HCT116 (cell line): Measurements from ENCODE around the gene CCDC8. TPM values are rescaled to one million over a fixed set of nuclear protein-coding genes. Genes with fewer than 3 reads are reported as not detected.

Source experiments
- ATAC-seq: fragments of 200-7000 bp; cut with Tn5 transposase; 2 replicates; pipeline ENCODE4 v1.9.1; 2020; ENCODE audit warnings: mild to moderate bottlenecking, moderate library complexity
- BruUV-seq: library from RNA; stranded (reverse); fragments of 400-500 nt; replicated peaks from 2 replicates; lab custom pipeline; 2021; lab: Mats Ljungman, UMichigan
- CTCF ChIA-PET: fragments of 300-600 bp; sonication (Branson Sonifier 250); formaldehyde crosslinking; loops from one replicate; lab custom pipeline; 2021; ENCODE audit warnings: antibody characterized with exemption; lab: Charles Lee
- POLR2A ChIA-PET: fragments of 300-600, 350-600 bp; sonication (Branson Sonifier 250); formaldehyde crosslinking; loops from one replicate; lab custom pipeline; 2021; ENCODE audit warnings: antibody characterized with exemption; lab: Charles Lee
- RAD21 ChIA-PET, 2 experiments: fragments of 300-600 bp; sonication (Branson Sonifier 250); formaldehyde crosslinking; loops; one replicate each; lab custom pipeline; 2023; ENCODE audit warnings: low total read pairs in 2 of 2; ENCODE audit not compliant: uncharacterized antibody in 2 of 2, unreplicated experiment in 2 of 2, low non-redundant PET in 1 of 2; lab: Charles Lee
- DNase-seq: peaks from one replicate; pipeline ENCODE4 v3.0.0-alpha.2; 2010; ENCODE audit warnings: low read depth, low spot score
- H2AFZ ChIP-seq: fragments of 200-600 bp; shearing (Covaris generic), sonication (generic); 2 replicates; pipeline ENCODE4 v1.6.1; 2017; ENCODE audit warnings: low read depth, mixed run types, mixed read lengths, antibody characterized with exemption, low read length; ENCODE audit not compliant: poor library complexity, severe bottlenecking
- H3K27ac ChIP-seq: 2 replicates; pipeline ENCODE4 v1.5.1; 2012; ENCODE audit warnings: low read depth, low read length
- H3K27me3 ChIP-seq: fragments of 200-600 bp; sonication (generic); 2 replicates; pipeline ENCODE4 v1.6.1; 2016; ENCODE audit warnings: mixed run types, low read length, mixed read lengths; ENCODE audit not compliant: insufficient read depth
- H3K36me3 ChIP-seq, 2 experiments: fragments of 200-500 bp in 1 of 2; fragments of 200-600 bp in 1 of 2; sonication (Bioruptor generic) in 1 of 2; sonication (generic) in 1 of 2; 2 replicates each; pipeline versions ENCODE4 v1.5.1 to v1.6.1; 2014 to 2016; ENCODE audit warnings: low read length in 2 of 2, inconsistent platforms in 1 of 2, mixed read lengths in 1 of 2, mixed run types in 1 of 2; ENCODE audit not compliant: insufficient read depth in 2 of 2, control insufficient read depth in 1 of 2
- H3K4me1 ChIP-seq, 2 experiments: fragments of 200-600 bp in 1 of 2; sonication (generic) in 1 of 2; 2 replicates each; pipeline versions ENCODE4 v1.5.1 to v1.6.1; 2012 to 2017; ENCODE audit warnings: low read length in 2 of 2, inconsistent platforms in 1 of 2, mild to moderate bottlenecking in 1 of 2, mixed read lengths in 1 of 2, mixed run types in 1 of 2, moderate library complexity in 1 of 2; ENCODE audit not compliant: insufficient read depth in 2 of 2, control insufficient read depth in 1 of 2
- H3K4me2 ChIP-seq: fragments of 200-600 bp; sonication (generic); 2 replicates; pipeline ENCODE4 v1.6.1; 2017; ENCODE audit warnings: mixed run types, low read length, mixed read lengths
- H3K4me3 ChIP-seq, 2 experiments: fragments of 200-600 bp in 1 of 2; sonication (generic) in 1 of 2; replicated peaks in 1 of 2; 2 replicates each; pipeline ENCODE4 v1.5.1; 2011 to 2016; ENCODE audit warnings: low read length in 2 of 2, control low read depth in 1 of 2, low read depth in 1 of 2, mild to moderate bottlenecking in 1 of 2, mixed read lengths in 1 of 2, mixed run types in 1 of 2
- H3K79me2 ChIP-seq: fragments of 200-600 bp; sonication (generic); 2 replicates; pipeline ENCODE4 v1.6.1; 2017; ENCODE audit warnings: mild to moderate bottlenecking, mixed run types, low read length, moderate library complexity, mixed read lengths; ENCODE audit not compliant: insufficient read depth
- H3K9ac ChIP-seq: fragments of 200-600 bp; sonication (generic); 2 replicates; pipeline ENCODE4 v1.6.1; 2016; ENCODE audit warnings: low read length, mixed read lengths
- H3K9me2 ChIP-seq: fragments of 200-600 bp; sonication (generic), shearing (Covaris generic); 2 replicates; pipeline ENCODE4 v1.6.1; 2017; ENCODE audit warnings: mixed run types, mild to moderate bottlenecking, moderate library complexity; ENCODE audit not compliant: insufficient read depth
- H3K9me3 ChIP-seq, 2 experiments: fragments of 200-500 bp in 1 of 2; fragments of 200-600 bp in 1 of 2; sonication (Bioruptor generic) in 1 of 2; sonication (generic) in 1 of 2; 2 replicates each; pipeline ENCODE4 v1.6.1; 2014 to 2017; ENCODE audit warnings: low read length in 2 of 2, mixed read lengths in 2 of 2, inconsistent platforms in 1 of 2, low read depth in 1 of 2, mild to moderate bottlenecking in 1 of 2, mixed run types in 1 of 2, moderate library complexity in 1 of 2; ENCODE audit not compliant: control insufficient read depth in 1 of 2, insufficient read depth in 1 of 2
- H4K20me1 ChIP-seq: fragments of 200-600 bp; sonication (generic), shearing (Covaris generic); 2 replicates; pipeline ENCODE4 v1.6.1; 2017; ENCODE audit warnings: mixed run types, mild to moderate bottlenecking, moderate library complexity; ENCODE audit not compliant: insufficient read depth
- ATF3 ChIP-seq: IDR thresholded peaks from 2 replicates; pipeline ENCODE4 v1.6.1; 2012
- CTCF ChIP-seq, 3 experiments: fragments of 200-600 bp in 1 of 3; sonication (generic) in 1 of 3; IDR thresholded peaks in 2 of 3; conservative IDR thresholded peaks in 1 of 3; 2 replicates each; pipeline ENCODE4 v1.5.1; 2012 to 2017; ENCODE audit warnings: low read depth in 2 of 3, low read length in 2 of 3, antibody characterized with exemption in 1 of 3, borderline replicate concordance in 1 of 3, control low read depth in 1 of 3, mild to moderate bottlenecking in 1 of 3, mixed read lengths in 1 of 3, mixed run types in 1 of 3, moderate library complexity in 1 of 3; ENCODE audit not compliant: insufficient read depth in 1 of 3
- EGR1 ChIP-seq: IDR thresholded peaks from 2 replicates; pipeline ENCODE4 v1.6.1; 2012; ENCODE audit warnings: low read depth
- EZH2 ChIP-seq: fragments of 200-600 bp; sonication (generic); IDR thresholded peaks from 2 replicates; pipeline ENCODE4 v1.6.1; 2017; ENCODE audit warnings: antibody characterized with exemption, mixed run types
- FOSL1 ChIP-seq: IDR thresholded peaks from 2 replicates; pipeline ENCODE4 v1.6.1; 2012; ENCODE audit warnings: low read depth
- POLR2A ChIP-seq: IDR thresholded peaks from 2 replicates; pipeline ENCODE4 v1.7.0; 2011; ENCODE audit warnings: borderline replicate concordance; ENCODE audit not compliant: insufficient read depth, insufficient read length; ENCODE audit errors: extremely low read depth
- POLR2AphosphoS5 ChIP-seq: IDR thresholded peaks from 2 replicates; pipeline ENCODE4 v1.6.1; 2011; ENCODE audit warnings: mild to moderate bottlenecking, low read depth, low read length, moderate library complexity
- RAD21 ChIP-seq: IDR thresholded peaks from 2 replicates; pipeline ENCODE4 v1.6.1; 2012; ENCODE audit warnings: low read depth, mild to moderate bottlenecking
- ZFX ChIP-seq: fragments of 450-650 bp; IDR thresholded peaks from 2 replicates; pipeline ENCODE4 v1.6.1; 2017
- intact Hi-C: fragments of 100-400 bp; cut with micrococcal nuclease; formaldehyde crosslinking; loops from 2 replicates; pipeline ENCODE4 v1.10.0; 2022
- total RNA-seq: library from RNA; stranded (reverse); gene quantifications from one replicate; pipeline ENCODE4 v1.2.1, GENCODE V29; 2021; ENCODE audit not compliant: unreplicated experiment
- TF ChIP-seq, protein P1 (sequence below): IDR thresholded peaks from 2 replicates; pipeline ENCODE4 v1.6.1; 2012

Gene CCDC8
- total RNA-seq, 1 experiment from 2014 or later, result 0.10 TPM

- H3K9me3 ChIP-seq, result no peaks in the 10 kb centered on the region; a peak in 1 of 4 replicates
- H3K9ac ChIP-seq, result no peak overlapping the region
- TF ChIP-seq FOSL1, result no peak
- TF ChIP-seq ZFX, result no peak
- no peak for TF ChIP-seq EZH2
- no peak for TF ChIP-seq POLR2A
- TF ChIP-seq RAD21, result no peak
- TF ChIP-seq POLR2AphosphoS5, result no peak
- no peak for TF ChIP-seq CTCF (IDR thresholded peaks at IDR 0.05 in 2 of 3, conservative IDR thresholded peaks at IDR 0.05 in 1 of 3; ENCODE audit: borderline replicate concordance in 1 of 3, insufficient read depth in 1 of 3, low read depth in 2 of 3, low read length in 2 of 3)
- H3K27me3 ChIP-seq, result no peaks in the 10 kb centered on the region
- peaks cover 27 to 44% of the 10 kb centered on the region in 2 experiments for H3K36me3 ChIP-seq
- H3K9me2 ChIP-seq, result no peaks in the 10 kb centered on the region
- no peaks in the 10 kb centered on the region for H4K20me1 ChIP-seq
- ATAC-seq, result no peak
- H3K79me2 ChIP-seq, result no peaks in the 10 kb centered on the region; the same call in 1 of the 2 replicates
- H2AFZ ChIP-seq, result no peak overlapping the region
- no peak overlapping the region for H3K27ac ChIP-seq
- no peak for DNase-seq
- intact Hi-C loops, result no loop called here
- peaks cover 4 to 11% of the 10 kb centered on the region in 2 experiments; a peak in 1 of 4 replicates for H3K4me1 ChIP-seq
- H3K4me2 ChIP-seq, result no peak overlapping the region
- ChIA-PET POLR2A (no interaction called here), RAD21 (no interaction called here), CTCF (no interaction called here)
- no peak overlapping the region for H3K4me3 ChIP-seq
- BruUV-seq, result no TSS peak
Observed at GRCh38 chr19:46390866-46391265, 22.5 kb downstream of the CCDC8 start.

GRCh38 chr19:46390121-46390858, 23.1 kb downstream of the CCDC8 start:
- no peaks in the 10 kb centered on the region; the same call in 1 of the 2 replicates for H3K79me2 ChIP-seq
- no peak overlapping the region for H3K27ac ChIP-seq
- CTCF ChIA-PET, result no interaction called here
- H3K4me2 ChIP-seq, result no peak overlapping the region
- peaks cover 4 to 10% of the 10 kb centered on the region in 2 experiments; a peak in 1 of 4 replicates for H3K4me1 ChIP-seq
- no peaks in the 10 kb centered on the region for H3K27me3 ChIP-seq
- DNase-seq (no peak), ATAC-seq (peak; percentile 37; the same call in 1 of the 2 replicates)
- no peaks in the 10 kb centered on the region; a peak in 1 of 4 replicates for H3K9me3 ChIP-seq
- H4K20me1 ChIP-seq, result no peaks in the 10 kb centered on the region
- no TSS peak for BruUV-seq
- POLR2A ChIA-PET, result no interaction called here
- no peaks in the 10 kb centered on the region for H3K9me2 ChIP-seq
- H3K9ac ChIP-seq, result no peak overlapping the region
- H3K4me3 ChIP-seq, result no peak overlapping the region
- RAD21 ChIA-PET, result no interaction called here
- intact Hi-C loops, result no loop called here
- no peak for TF ChIP-seq EGR1
- TF ChIP-seq, protein P1, sequence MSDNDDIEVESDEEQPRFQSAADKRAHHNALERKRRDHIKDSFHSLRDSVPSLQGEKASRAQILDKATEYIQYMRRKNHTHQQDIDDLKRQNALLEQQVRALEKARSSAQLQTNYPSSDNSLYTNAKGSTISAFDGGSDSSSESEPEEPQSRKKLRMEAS, result no peak
- no peak for TF ChIP-seq ATF3
- H2AFZ ChIP-seq, result no peak overlapping the region
- peaks cover 27 to 45% of the 10 kb centered on the region in 2 experiments for H3K36me3 ChIP-seq
